Kidney (tissue), 14 donors: Measurements from ENCODE around the gene CASTOR2. TPM values are rescaled to one million over a fixed set of nuclear protein-coding genes. Genes with fewer than 3 reads are reported as not detected.

Experiments used
- DNase-seq, 5 donors: peaks; one replicate each; pipeline ENCODE4 v3.0.0-alpha.2; 2013 to 2020
- FAIRE-seq: peaks from 2 replicates; lab custom pipeline; 2012; peaks lifted over from hg19 to GRCh38; lab: Jason Lieb, UNC
- H3K27ac ChIP-seq, 2 donors: one replicate each; pipeline ENCODE4 v1.7.0; 2013; ENCODE audit warnings: low read depth in 2 of 2, low read length in 2 of 2, inconsistent platforms in 1 of 2
- H3K27me3 ChIP-seq: one replicate; pipeline ENCODE4 v1.7.1; 2013; ENCODE audit warnings: low read length, inconsistent platforms; ENCODE audit not compliant: control insufficient read depth, insufficient read depth
- H3K36me3 ChIP-seq, 3 donors: one replicate each; pipeline versions ENCODE4 v1.7.0 to v1.7.1; 2013; ENCODE audit warnings: low read length in 3 of 3, control low read depth in 1 of 3, inconsistent platforms in 1 of 3; ENCODE audit not compliant: insufficient read depth in 3 of 3, control insufficient read depth in 2 of 3
- H3K4me1 ChIP-seq, 3 donors: one replicate each; pipeline versions ENCODE4 v1.7.0 to v1.7.1; 2013; ENCODE audit warnings: low read length in 3 of 3, inconsistent platforms in 1 of 3, low read depth in 1 of 3; ENCODE audit not compliant: control insufficient read depth in 2 of 3, insufficient read depth in 2 of 3
- H3K4me3 ChIP-seq, 3 donors: one replicate each; pipeline versions ENCODE4 v1.7.0 to v1.8.1; 2013; ENCODE audit warnings: low read length in 3 of 3, control low read depth in 1 of 3, inconsistent platforms in 1 of 3
- H3K9ac ChIP-seq, 3 donors: one replicate each; pipeline versions ENCODE4 v1.7.0 to v1.7.1; 2013; ENCODE audit warnings: low read length in 3 of 3, control low read depth in 1 of 3, inconsistent platforms in 1 of 3
- H3K9me3 ChIP-seq, 3 donors: one replicate each; pipeline versions ENCODE4 v1.7.0 to v1.7.1; 2013; ENCODE audit warnings: low read length in 3 of 3, control low read depth in 1 of 3, inconsistent platforms in 1 of 3; ENCODE audit not compliant: control insufficient read depth in 2 of 3, insufficient read depth in 1 of 3
- CTCF ChIP-seq: IDR thresholded peaks from 3 replicates; pipeline ENCODE4 v1.5.1; 2012; ENCODE audit warnings: mild to moderate bottlenecking, moderate library complexity, borderline replicate concordance; ENCODE audit not compliant: insufficient read depth; ENCODE audit errors: extremely low read depth
- intact Hi-C: fragments of 100-400 bp; cut with DNase I; formaldehyde crosslinking; loops from one replicate; pipeline ENCODE4 v1.11.1; 2022
- polyA plus RNA-seq: library from polyadenylated mRNA; stranded (reverse); fragments of 350-450 nt; fragmentation: Illumina TruSeq; extraction: RNeasy Lipid Tissue Mini Kit (QIAGEN cat#74804); gene quantifications from one replicate; pipeline ENCODE4 v1.2.3, GENCODE V29; 2014; ENCODE audit warnings: low read depth, low replicate concordance; ENCODE audit not compliant: insufficient read depth
- total RNA-seq: library from RNA; stranded (reverse); fragmentation: NEBNext Ultra II Directional; extraction: Animal tissue kit (Norgen Biotek cat#: 25700); gene quantifications from one replicate; pipeline ENCODE4 v1.2.1, GENCODE V29; 2021
- donor health status: control.
- donor health status: control.
- donor health status: control.
- donor health status: control.
- donor health status: control.
- donor health status: DM: yes; HTN: yes; CAD: no.
- donor health status: Normal renal cell carcinoma (clear cell type).

The CASTOR2 gene
- total and polyA plus RNA-seq, 2 donors from 2014 or later, result 0.71 to 9.9 TPM

GRCh38 chr7:75050501-75050900 lies 86.0 kb downstream of the CASTOR2 start:
- intact Hi-C loops, result no loop called here
- H3K4me3 ChIP-seq, result no peak overlapping the region
- no peak for TF ChIP-seq CTCF
- no peak overlapping the region for H3K27ac ChIP-seq
- H3K27me3 ChIP-seq, result no peaks in the 10 kb centered on the region
- no peak overlapping the region for H3K9ac ChIP-seq
- H3K36me3 ChIP-seq, result peaks cover 5 to 32% (median 9%) of the 10 kb centered on the region in 3 donors
- no peaks in the 10 kb centered on the region for H3K9me3 ChIP-seq
- H3K4me1 ChIP-seq, result no peaks in the 10 kb centered on the region
- no peak for DNase-seq
- no peak for FAIRE-seq

- H3K27me3 ChIP-seq, result no peaks in the 10 kb centered on the region
- no peak overlapping the region for H3K4me3 ChIP-seq
- FAIRE-seq (no peak), DNase-seq (peak in 1 of 5 donors; percentile 36)
- H3K4me1 ChIP-seq, result no peaks in the 10 kb centered on the region
- H3K9ac ChIP-seq, result no peak overlapping the region
- H3K27ac ChIP-seq, result no peak overlapping the region
- intact Hi-C loops, result no loop called here
- H3K36me3 ChIP-seq, result peaks cover 7 to 40% (median 26%) of the 10 kb centered on the region in 3 donors
- H3K9me3 ChIP-seq, result no peaks in the 10 kb centered on the region
- no peak for TF ChIP-seq CTCF
Measured at GRCh38 chr7:75054744-75055143, 90.2 kb downstream of the CASTOR2 start.

- Histone ChIP-seq H3K4me3 (no peak overlapping the region), H3K4me1 (no peaks in the 10 kb centered on the region), H3K36me3 (peaks cover 7 to 40% (median 28%) of the 10 kb centered on the region in 3 donors), H3K9me3 (no peaks in the 10 kb centered on the region), H3K27me3 (no peaks in the 10 kb centered on the region), H3K9ac (no peak overlapping the region), H3K27ac (no peak overlapping the region)
- no peak for FAIRE-seq
- TF ChIP-seq CTCF, result no peak
- no peak for DNase-seq
- intact Hi-C loops, result no loop called here
Measured at GRCh38 chr7:75055155-75055554, 90.7 kb downstream of the CASTOR2 start.
